NK-92 treated with Interleukin-12 subunit alpha and Interleukin-12 subunit beta, amount 100 ng/mL, for 24 hours (cell line): Measurements from ENCODE around the gene TFPI.

Experiments
- DNase-seq: peaks from one replicate; lab custom pipeline; 2025; lab: John Stamatoyannopoulos, UW

The TFPI gene

DNA sequence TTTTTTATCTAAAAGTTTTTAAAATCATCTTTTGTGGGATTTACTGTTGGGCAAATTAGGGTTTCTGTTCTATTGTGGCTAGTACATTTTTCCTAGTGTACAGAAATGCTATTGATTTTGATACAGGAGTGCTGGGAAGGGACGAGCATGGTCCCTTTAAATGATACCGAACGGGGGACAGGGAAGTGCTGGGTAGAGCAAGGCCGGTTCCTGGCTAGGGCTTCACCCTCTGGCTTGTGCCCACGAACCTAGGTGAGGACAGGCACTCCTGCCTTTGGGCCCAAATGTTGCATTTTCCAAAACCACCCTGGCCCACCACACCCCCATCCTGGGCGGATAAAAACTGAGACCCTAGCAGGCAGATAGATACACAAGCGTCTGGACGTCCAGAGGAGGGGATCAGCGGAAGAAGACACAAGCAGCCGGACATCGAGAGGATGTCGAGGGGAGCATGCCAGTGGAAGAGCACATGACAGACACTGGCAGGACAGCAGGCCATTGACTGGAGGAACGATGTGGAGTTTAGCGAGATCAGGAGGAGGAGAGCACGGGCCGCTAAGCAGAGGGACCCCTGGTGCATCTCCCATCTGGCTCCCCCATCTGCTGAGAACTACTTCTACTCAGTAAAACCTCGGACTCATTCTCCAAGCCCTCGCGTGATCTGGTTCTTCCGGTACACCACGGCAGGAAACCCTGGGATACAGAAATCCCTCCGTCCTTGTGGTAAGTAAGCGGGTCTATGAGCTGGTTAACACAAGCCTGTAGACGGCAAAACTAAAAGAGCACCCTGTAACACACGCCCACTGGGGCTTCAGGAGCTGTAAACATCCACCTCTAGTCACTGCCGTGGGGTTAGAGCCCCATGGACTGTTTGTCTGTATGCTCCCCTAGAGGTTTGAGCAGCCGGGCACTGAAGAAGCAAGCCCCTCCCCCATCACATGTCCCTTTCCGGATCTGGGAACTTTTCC, 92.7 kb downstream of the TFPI start:
- no peak for DNase-seq

DNA sequence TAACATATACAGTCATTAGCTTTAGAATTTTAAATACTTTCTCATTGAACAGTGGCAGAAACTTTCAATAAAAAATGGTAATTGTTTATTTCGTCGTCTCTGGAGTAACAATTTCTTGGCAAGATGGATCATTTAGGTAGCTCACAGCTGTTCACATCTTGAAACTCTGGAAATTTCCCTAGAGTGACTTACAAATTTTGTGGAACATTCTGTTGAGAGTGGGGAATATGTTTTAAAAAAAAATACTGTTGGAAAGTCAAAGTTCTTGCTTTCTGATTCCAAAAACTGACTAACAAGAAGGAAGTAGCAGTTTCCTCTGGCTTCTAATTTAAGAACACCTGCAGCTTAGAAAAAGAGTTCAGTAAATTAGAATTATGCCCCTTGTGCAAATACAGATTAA, 95.0 kb downstream of the TFPI start:
- no peak for DNase-seq

DNA sequence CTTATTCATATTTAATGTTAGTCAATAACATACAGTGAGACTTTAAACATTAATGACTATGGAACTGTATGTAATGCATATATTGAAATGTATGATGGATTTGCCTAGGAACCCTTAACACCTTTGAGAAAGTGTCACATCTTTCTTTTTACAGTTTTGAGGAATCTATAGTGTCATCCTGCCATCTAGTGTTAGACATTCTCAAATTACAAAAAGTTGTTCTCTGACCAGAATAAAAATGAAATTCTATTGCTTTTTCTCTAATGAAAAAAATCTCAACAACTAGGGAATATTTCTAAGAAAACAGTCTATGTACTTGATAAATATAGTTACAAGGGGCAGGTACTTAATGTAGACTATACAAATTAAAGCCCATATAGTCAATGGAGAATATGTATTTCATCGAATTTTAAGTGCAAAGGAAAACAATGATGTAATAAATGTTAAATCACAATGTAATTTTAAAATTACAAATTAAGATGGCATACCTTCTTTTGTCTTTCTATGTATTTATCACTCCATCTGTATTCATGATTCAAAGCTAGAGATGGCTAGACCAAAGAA, 101.1 kb downstream of the TFPI start:
- no peak for DNase-seq

DNA sequence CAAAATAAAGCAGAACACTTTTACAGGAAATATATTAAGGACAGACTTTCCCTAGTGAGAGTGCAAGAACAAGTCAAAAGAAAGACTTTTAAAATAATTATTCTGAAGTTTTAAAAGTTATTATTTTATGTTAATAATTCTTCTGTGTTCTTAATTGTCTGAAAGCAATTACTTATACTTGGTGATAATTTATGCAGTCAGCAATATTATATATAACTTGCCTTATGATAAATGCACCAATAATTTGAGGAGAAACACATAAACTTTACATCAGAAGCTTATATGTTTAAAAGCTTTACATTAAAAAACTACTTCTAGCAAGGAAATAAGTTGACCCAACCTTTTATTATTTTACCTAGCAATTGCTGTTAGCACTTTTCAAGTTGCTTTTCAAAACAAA, 102.7 kb downstream of the TFPI start:
- DNase-seq = no peak

DNA sequence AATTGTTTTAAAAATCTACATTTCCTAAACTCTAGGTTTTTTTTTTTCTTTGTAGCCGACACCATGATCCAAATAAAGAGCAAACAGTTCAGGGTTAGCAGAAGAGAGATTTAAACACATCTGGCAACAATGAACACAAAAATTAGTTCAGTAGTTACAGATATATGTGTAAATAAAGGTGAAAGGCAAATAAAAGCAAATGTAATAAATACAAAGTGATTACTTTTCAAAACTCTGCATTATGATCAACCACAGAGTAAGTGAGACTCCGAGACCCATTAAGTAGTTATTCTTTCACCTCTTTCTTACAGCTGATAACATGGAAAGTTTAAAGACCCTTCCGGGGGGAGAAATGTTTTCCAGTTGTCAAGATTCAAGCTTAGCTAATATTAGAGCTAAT, 106.9 kb downstream of the TFPI start:
- no peak for DNase-seq

DNA sequence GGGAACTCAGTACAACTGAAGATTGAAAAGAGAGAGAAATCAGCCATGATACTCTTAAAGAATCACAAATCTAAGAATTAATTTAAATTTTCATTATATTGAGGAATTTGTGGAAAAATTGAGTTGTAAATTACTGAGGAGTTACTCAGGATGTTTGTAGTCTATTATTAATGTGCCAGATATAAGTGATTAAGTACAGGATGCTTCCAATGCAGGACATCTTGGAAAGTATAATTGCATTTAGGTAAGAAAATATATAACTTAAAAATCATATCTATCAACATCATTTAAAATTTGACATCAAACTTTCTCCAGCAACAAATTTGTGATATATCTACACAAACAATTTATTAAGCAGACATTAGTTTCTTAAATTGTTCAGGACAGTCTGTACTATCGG, 107.5 kb downstream of the TFPI start:
- no peak for DNase-seq

DNA sequence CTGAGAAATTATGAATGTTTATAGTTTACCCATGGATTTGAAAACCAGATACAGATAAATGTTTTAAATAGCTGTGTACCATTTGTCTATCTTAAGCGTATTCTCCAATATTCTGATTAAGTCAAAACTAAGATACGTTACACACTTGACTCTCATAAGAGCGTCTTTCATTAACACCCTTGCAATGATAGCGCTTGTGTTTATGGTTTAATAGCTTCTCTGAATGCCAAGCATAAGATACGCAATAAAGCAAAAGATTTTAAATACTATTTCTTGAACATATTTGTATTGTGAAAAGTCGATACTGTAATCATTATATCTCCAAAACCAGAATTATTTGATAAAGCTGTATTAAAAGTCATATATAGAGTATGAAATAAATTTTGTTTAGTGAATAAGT, 109.2 kb downstream of the TFPI start:
- DNase-seq = no peak

DNA sequence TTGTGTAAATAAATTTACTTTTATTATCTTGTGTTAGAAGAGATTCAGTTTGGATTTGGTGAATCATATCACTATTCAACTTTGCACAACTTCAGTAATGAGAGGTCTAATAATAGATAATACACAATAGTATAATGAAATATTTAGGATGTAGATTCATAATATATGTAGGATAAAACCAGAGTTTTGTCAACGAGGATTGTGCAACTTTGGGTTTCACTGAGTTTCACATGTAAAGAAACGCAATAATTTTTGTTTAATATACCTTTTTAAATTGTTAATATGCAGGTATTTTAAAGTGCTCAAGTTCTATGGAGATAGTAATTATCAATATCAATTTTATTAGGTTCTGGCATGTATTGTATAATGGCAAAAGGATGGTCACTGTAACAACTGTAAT, 111.5 kb downstream of the TFPI start:
- no peak for DNase-seq

DNA sequence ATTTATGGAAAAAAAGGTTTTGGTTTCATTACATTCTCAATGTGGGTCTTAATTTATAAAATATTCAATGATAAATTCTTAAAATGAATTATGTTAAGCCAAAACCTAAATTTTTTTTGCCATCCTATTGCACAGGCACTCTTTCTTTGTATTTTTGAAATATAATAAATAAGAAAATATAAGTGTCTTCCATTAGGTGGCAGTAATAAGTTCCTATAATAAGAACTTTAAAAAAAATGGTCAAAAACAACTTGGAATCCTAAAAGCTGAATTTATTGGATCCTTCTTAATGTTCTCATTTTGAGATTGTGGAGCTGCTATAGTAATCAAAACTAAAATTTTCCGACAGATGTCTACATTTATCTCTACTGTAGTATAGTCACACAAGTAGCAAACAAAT, 111.9 kb downstream of the TFPI start:
- DNase-seq = no peak

DNA sequence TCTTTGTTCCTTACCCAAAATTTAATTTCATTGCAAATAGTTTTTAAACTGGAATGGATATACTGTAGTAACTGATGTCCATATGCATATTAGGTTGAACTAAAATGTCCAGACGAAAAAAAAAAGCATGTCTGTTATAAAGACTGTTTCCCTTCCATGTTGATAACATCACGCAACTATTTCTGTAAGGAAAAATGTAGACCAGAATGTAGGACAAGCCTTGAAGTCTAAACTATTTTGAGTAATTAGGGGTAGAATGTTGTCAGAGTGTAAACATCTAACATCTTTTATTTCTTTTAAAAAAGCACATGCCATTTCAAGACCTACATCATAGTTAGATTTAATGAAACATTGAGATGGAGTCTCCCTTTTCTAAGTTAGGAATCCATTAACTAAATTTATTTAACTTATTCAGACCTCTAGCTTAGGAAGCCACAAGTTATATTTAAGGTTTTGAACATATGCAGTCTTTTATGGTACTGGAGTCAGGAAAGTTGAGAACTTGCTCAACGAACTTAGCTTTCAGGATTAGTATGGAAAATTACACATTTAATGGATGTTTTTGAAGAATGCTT, 114.0 kb downstream of the TFPI start:
- DNase-seq = no peak

DNA sequence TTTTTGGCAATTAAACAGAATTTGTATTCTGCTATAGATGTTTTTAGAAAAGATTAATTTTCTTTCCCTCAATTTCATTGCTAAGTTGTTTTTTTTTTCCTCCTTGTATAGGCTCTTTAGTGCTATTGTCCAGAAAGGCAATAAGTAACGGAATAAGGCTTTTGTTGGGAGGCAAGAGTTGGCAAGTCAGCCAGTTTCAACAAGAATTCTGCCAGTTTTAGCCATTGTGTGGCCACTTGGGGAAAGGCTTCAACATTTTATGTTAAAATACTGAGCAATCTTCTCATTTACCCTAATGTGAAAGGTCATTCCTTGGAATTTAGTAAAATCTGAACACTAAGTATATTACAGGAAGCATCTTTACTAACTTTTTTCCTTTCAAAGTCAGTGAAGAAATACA, 115.8 kb downstream of the TFPI start:
- DNase-seq = no peak

DNA sequence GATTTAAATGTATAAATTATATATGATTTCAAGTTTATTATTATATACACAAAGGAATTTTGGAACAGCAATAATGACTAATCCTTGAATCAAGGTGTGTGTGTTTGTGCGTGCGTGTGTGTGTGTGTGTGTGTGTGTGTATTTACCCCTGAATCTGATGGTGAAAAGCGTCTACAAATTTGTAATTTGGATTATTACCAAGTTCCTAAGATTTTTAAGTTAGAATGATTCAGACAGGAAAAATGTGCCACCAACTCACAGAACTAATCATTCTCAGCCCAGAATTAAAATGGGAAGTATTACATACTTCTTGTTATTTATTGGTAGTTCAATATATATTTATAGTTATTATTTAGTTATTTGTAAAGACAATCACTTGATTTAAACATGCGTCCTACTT, 118.5 kb downstream of the TFPI start:
- DNase-seq = no peak

DNA sequence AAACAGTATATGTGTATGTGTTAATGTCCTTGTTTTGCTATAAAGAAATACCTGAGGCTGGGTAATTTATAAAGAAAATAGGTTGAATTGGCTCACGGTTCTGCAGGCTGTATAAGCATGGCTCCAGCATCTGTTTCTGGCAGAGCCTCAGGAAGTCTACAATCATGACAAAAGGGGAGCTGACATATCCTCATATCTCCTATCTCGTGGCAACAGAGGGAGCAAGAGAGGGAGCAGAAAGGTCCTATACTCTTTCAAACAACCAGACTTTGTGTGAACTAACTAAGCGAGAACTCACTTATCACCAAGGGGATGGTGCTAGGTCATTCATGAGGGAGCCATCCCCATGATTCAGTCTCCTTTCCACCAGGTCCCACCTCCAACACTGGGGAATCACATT, 119.2 kb downstream of the TFPI start:
- no peak for DNase-seq

DNA sequence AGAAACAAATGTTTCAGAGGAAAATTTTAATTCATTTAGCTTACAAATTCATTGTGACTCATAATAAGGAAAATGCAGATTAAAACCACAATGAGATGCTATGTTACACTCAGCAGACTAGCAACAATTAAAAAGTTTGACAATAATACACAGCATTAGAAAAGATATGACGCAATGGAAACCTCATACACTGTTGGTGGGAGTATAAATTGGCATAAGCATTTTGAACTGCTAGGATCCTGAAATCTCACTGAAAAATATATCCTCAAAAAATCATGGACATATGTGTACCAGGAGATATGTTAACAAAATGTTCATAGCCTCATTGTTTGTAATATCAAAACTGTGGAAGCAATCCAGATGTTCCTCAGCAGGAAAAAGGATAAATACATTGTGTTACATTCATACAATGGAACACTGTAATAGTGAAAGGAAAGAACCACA, 119.9 kb downstream of the TFPI start:
- DNase-seq = no peak

DNA sequence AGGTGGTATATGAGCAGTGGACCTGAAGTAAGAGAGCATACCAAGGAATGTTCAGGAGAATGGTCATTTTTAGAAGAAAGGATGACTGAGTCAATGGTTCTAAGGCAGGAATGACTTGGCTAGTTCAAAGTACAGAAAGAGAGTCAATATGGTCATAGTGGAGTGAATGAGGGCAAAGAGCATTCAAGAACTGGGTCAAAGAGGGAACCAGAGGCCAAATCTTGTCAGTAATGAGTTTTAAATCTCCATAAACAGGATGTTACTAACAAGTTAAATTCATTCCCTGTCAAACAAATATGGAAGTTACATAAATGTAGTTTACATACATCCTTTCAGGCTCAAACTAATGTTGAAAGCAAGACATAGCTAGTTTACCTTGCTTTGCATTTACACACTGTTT, 122.3 kb downstream of the TFPI start:
- no peak for DNase-seq

DNA sequence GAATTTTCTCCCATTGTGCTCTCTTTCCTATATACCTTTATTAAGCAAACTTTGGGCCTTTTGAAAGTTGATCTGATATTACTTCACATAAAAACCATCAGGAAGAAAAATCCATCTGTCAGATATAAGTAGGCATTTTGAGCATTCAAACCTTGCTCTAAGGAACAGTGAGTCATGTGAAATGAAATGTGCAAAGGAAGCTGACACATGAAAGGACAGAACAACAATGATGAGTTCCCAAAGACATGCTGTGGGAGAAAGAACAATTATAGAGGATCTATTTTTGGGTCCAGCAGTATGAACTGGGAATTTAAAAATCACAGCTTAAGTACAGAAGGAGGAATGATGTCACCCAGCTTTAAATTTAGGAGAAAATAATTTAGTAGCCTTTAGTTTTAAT, 124.2 kb downstream of the TFPI start:
- DNase-seq = no peak

DNA sequence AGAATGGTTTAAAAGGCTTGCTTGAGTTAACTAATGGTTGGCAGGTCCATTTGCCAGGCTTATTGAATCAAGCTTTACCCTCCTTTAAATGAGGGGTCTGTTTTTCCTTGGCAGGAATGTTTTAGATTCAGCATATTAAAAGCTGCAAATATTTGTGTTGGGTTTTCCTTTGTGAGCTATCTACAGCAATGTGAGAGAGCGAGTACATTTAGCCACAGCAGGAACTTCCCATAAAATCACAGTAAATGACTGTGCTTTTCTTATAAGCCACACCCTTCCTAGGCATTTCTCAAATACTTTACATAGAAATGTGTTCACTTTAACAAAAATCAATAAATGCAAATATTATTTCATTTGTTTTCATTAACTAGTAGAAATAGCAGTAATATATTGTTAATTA, 130.1 kb downstream of the TFPI start:
- no peak for DNase-seq

DNA sequence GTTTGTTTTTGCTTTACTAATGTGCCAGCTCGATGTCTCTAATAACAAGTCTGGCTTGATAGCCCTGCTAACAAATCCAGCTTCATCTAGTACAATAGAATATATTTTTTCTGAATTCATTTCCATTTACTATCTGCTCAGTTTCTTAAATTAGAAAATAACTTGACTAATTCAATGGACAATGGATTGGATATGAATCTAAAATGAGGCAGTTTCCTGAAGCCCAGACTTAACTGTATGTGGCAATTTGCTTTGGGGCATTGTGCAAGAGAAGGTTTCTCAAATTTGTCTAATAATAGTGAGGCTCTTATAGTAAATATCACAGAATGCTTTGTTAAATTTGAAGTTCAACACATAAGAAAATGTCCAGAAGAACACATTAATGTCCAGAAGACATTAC, 132.0 kb downstream of the TFPI start:
- DNase-seq = no peak

DNA sequence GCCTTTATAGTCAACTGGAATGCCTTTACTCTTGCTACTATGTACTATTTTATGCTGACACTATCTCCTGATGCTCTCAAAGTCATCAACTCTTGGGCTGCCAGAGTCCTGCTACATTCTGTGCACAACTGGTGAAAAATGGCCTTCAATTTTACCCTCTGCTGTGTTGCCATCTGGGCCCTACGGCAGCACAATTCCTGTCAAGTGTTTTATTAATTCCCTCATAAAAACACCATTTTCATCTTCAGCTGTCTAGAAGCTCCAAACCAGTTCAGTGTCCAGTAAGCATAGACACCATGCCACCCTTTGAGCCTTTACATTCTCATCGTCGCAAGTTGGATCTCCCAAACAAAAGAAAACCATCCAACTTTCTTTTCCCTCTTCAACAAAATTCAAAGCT, 132.7 kb downstream of the TFPI start:
- no peak for DNase-seq

DNA sequence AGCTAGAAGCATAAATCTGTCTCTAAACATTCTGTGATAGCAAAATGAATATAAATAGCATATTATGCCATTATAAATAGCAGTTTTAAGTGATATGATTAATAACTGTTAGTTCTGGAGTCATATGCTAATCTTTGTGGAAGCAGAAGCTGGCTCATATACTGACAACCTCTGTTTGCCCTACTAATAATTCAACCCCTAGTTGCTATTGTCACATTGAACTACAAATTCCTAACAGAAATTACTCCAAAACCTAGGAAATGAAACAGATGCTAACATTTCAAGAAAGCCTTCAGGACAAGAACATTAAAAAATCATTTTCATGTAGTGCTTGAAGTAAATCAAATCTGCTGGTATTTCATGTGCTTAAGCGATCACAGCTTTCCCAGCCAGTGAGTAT, 134.4 kb downstream of the TFPI start:
- DNase-seq = no peak

DNA sequence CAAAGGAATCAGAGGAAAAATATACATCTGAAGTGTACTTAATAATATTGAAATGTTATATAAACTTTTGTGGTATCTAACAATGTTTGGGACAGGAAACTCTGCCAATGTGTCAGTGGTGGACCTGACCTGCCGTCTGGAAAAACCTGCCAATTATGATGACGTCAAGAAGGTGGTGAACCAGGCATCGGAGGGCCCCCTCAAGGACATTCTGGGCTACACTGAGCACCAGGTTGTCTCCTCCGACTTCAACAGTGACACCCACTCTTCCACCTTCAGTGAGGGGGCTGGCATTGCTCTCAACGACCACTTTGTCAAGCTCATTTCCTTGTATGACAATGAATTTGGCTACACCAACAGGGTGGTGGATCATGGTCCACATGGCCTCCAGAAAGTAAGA, 138.8 kb downstream of the TFPI start:
- no peak for DNase-seq
